Neural progenitor cell (in vitro differentiated cells): ENCODE data around the gene PTH2R.

Source experiments
- CTCF ChIP-seq: fragments of 200-600 bp; sonication (generic); IDR thresholded peaks from 2 replicates; pipeline ENCODE4 v1.5.1; 2017; ENCODE audit warnings: antibody characterized with exemption, mild to moderate bottlenecking
- EZH2 ChIP-seq: fragments of 200-600 bp; sonication (generic); IDR thresholded peaks from 2 replicates; pipeline ENCODE4 v1.6.1; 2017; ENCODE audit warnings: antibody characterized with exemption, mild to moderate bottlenecking, moderate library complexity

GRCh38 chr2:208363485-208363884 lies 43.1 kb upstream of the PTH2R start:
- TF ChIP-seq CTCF (no peak), EZH2 (no peak)
